PC-3 (cell line): ENCODE measurements around the gene PARD6B. TPM values are rescaled to one million over a fixed set of nuclear protein-coding genes. Genes with fewer than 3 reads are reported as not detected.

Experiments used
- ATAC-seq: fragments of 200-7000 bp; cut with Tn5 transposase; 2 replicates; pipeline ENCODE4 v1.9.1; 2020; ENCODE audit warnings: mild to moderate bottlenecking, moderate library complexity
- BruUV-seq: library from RNA; stranded (reverse); fragments of 400-500 nt; replicated peaks from 2 replicates; lab custom pipeline; 2021; lab: Mats Ljungman, UMichigan
- CTCF ChIA-PET: fragments of 300-600 bp; sonication (Branson Sonifier 250); formaldehyde crosslinking; loops from one replicate; lab custom pipeline; 2022; ENCODE audit warnings: antibody characterized with exemption; lab: Charles Lee
- POLR2A ChIA-PET: fragments of 300-600 bp; sonication (Branson Sonifier 250); formaldehyde crosslinking; loops from one replicate; lab custom pipeline; 2022; ENCODE audit warnings: antibody characterized with exemption; ENCODE audit not compliant: unreplicated experiment; lab: Charles Lee
- DNase-seq: peaks from one replicate; pipeline ENCODE4 v3.0.0-alpha.2; 2015
- H2AFZ ChIP-seq: fragments of 300-600 bp; sonication (generic); 2 replicates; pipeline ENCODE4 v1.6.0; 2016; ENCODE audit warnings: antibody characterized with exemption, low read length
- H3F3A ChIP-seq: fragments of 300-600 bp; sonication (generic); one replicate; pipeline ENCODE4 v1.6.0; 2017; ENCODE audit warnings: antibody characterized with exemption, low read length, control low read depth, mild to moderate bottlenecking; ENCODE audit not compliant: unreplicated experiment
- H3K27ac ChIP-seq: fragments of 300-600 bp; sonication (generic); 2 replicates; pipeline ENCODE4 v1.5.1; 2016; ENCODE audit warnings: mild to moderate bottlenecking, low read length
- H3K27me3 ChIP-seq: fragments of 300-600 bp; sonication (generic); 2 replicates; pipeline ENCODE4 v1.6.1; 2016; ENCODE audit warnings: low read length, mixed read lengths
- H3K36me3 ChIP-seq: fragments of 300-600 bp; sonication (generic); 2 replicates; pipeline ENCODE4 v1.6.1; 2016; ENCODE audit warnings: low read depth, mixed run types, low read length, mixed read lengths
- H3K4me1 ChIP-seq: fragments of 300-600 bp; sonication (generic); 2 replicates; pipeline ENCODE4 v1.5.1; 2016; ENCODE audit warnings: low read length; ENCODE audit not compliant: insufficient read depth
- H3K4me2 ChIP-seq: fragments of 300-600 bp; sonication (generic); 2 replicates; pipeline ENCODE4 v1.6.0; 2016; ENCODE audit warnings: low read length
- H3K4me3 ChIP-seq: fragments of 300-600 bp; sonication (generic); 2 replicates; pipeline ENCODE4 v1.5.1; 2016; ENCODE audit warnings: mild to moderate bottlenecking, low read length, mixed read lengths
- H3K79me2 ChIP-seq: fragments of 300-600 bp; sonication (generic); 2 replicates; pipeline ENCODE4 v1.6.1; 2017; ENCODE audit warnings: low read length, mixed read lengths
- H3K9ac ChIP-seq: fragments of 300-600 bp; sonication (generic); 2 replicates; pipeline ENCODE4 v1.6.0; 2016; ENCODE audit warnings: mild to moderate bottlenecking, low read length
- H3K9me2 ChIP-seq: fragments of 300-600 bp; sonication (generic); replicated peaks from 2 replicates; pipeline ENCODE4 v1.6.1; 2016; ENCODE audit warnings: mixed run types, low read length, mixed read lengths
- H3K9me3 ChIP-seq: fragments of 300-600 bp; sonication (generic); 2 replicates; pipeline ENCODE4 v1.6.1; 2016; ENCODE audit warnings: low read length, mixed read lengths
- H4K20me1 ChIP-seq: fragments of 300-600 bp; sonication (generic); 2 replicates; pipeline ENCODE4 v1.6.1; 2016; ENCODE audit warnings: low read length, mixed read lengths
- CTCF ChIP-seq: fragments of 300-600 bp; sonication (generic); conservative IDR thresholded peaks from 2 replicates; pipeline ENCODE4 v1.5.1; 2017; ENCODE audit warnings: antibody characterized with exemption, low read depth, mild to moderate bottlenecking, low read length
- EZH2 ChIP-seq: fragments of 300-600 bp; sonication (generic); IDR thresholded peaks from one replicate; pipeline ENCODE4 v1.6.1; 2017; ENCODE audit warnings: antibody characterized with exemption, mild to moderate bottlenecking, low read length; ENCODE audit not compliant: unreplicated experiment
- EZH2phosphoT487 ChIP-seq: fragments of 300-600 bp; sonication (generic); IDR thresholded peaks from 2 replicates; pipeline ENCODE4 v1.6.1; 2018; ENCODE audit warnings: mild to moderate bottlenecking, antibody characterized with exemption, low read length, borderline replicate concordance
- intact Hi-C: fragments of 100-400 bp; cut with micrococcal nuclease; formaldehyde crosslinking; loops from 2 replicates; pipeline ENCODE4 v1.9.0; 2023
- total RNA-seq: library from RNA; depleted of rRNA; stranded (reverse); fragments of >200 nt; gene quantifications from 2 replicates; pipeline ENCODE4 v1.2.3, GENCODE V29; 2014

The PARD6B gene
- total RNA-seq, 1 experiment from 2014 or later = 4.3 TPM

DNA sequence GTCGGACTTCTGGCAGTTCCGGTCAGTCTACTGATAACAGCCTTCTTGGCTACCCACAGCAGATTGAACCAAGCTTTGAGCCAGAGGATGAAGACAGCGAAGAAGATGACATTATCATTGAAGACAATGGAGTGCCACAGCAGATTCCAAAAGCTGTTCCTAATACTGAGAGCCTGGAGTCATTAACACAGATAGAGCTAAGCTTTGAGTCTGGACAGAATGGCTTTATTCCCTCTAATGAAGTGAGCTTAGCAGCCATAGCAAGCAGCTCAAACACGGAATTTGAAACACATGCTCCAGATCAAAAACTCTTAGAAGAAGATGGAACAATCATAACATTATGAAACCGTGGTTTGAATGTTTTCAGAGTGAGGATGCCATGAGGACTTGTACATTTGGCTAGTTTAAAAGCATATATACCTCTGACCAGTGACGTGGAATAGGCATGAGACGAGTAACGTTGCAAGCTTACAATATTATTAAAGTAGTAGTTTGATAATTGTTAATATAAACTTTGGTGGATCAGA is 18.8 kb downstream of the PARD6B start:
- ATAC-seq = no peak

DNA sequence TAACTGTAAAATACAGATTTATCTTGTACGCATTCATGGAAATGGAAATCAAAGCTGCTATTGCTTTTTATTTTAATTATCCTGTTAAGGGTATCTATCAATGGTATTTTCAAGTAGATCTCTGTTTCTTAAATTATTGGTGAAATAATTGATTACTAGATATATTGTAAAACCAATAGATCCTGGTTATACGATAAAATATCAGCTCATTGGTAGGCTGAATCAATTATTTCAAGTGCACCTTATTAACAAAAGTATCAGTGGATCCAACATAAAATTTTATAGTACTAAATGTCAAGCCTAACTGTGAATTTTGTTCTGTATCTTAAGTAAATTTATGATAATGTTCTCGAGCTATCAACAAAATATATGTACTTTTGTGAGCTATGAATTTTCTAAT is 21.8 kb downstream of the PARD6B start:
- POLR2A ChIA-PET = interaction anchor here (0.6 kb wide), 1 partner anchor 72 kb away, joined by 13 read pairs; no protein-coding TSS in a partner anchor

More for the DNA sequence above, 18.8 kb downstream of the PARD6B start:
- intact Hi-C loops = no loop called here
- no peaks in the 10 kb centered on the region for H3K9me3 ChIP-seq
- ChIA-PET CTCF (interaction anchor here (1.6 kb wide), 1 partner anchor 124 kb away, joined by 45 read pairs; no protein-coding TSS in a partner anchor), POLR2A (no interaction called here)
- H3K36me3 ChIP-seq = peaks cover 14% of the 10 kb centered on the region
- no peak overlapping the region for H3K27ac ChIP-seq
- BruUV-seq = no TSS peak
- H3K4me1 ChIP-seq = peaks cover 19% of the 10 kb centered on the region
- H3K9me2 ChIP-seq = no peaks in the 10 kb centered on the region
- DNase-seq = no peak
- no peak overlapping the region for H2AFZ ChIP-seq
- no peak overlapping the region for H3K4me3 ChIP-seq
- no peaks in the 10 kb centered on the region for H4K20me1 ChIP-seq
- H3F3A ChIP-seq = no peaks in the 10 kb centered on the region
- TF ChIP-seq CTCF = no peak
- no peak for TF ChIP-seq EZH2phosphoT487
- no peak for TF ChIP-seq EZH2
- no peaks in the 10 kb centered on the region for H3K27me3 ChIP-seq
- H3K9ac ChIP-seq = no peak overlapping the region
- no peak overlapping the region for H3K4me2 ChIP-seq
- H3K79me2 ChIP-seq = peaks cover 25% of the 10 kb centered on the region

More for the DNA sequence above, 21.8 kb downstream of the PARD6B start:
- H4K20me1 ChIP-seq = no peaks in the 10 kb centered on the region
- intact Hi-C loops = no loop called here
- no peaks in the 10 kb centered on the region for H3K27me3 ChIP-seq
- H3K9me3 ChIP-seq = no peaks in the 10 kb centered on the region
- H3K9me2 ChIP-seq = no peaks in the 10 kb centered on the region
- peaks cover 13% of the 10 kb centered on the region for H3K36me3 ChIP-seq
- DNase-seq (no peak), ATAC-seq (no peak)
- CTCF ChIA-PET = no interaction called here
- H3K79me2 ChIP-seq = no peaks in the 10 kb centered on the region
- BruUV-seq = no TSS peak
- H3K9ac ChIP-seq = no peak overlapping the region
- H3K4me3 ChIP-seq = no peak overlapping the region
- no peak overlapping the region for H2AFZ ChIP-seq
- TF ChIP-seq EZH2phosphoT487 (no peak), EZH2 (no peak), CTCF (no peak)
- H3F3A ChIP-seq = no peaks in the 10 kb centered on the region
- H3K4me2 ChIP-seq = no peak overlapping the region
- H3K27ac ChIP-seq = no peak overlapping the region
- H3K4me1 ChIP-seq = no peaks in the 10 kb centered on the region
